ENCODE results near the gene EAF1.

The EAF1 gene

DNA sequence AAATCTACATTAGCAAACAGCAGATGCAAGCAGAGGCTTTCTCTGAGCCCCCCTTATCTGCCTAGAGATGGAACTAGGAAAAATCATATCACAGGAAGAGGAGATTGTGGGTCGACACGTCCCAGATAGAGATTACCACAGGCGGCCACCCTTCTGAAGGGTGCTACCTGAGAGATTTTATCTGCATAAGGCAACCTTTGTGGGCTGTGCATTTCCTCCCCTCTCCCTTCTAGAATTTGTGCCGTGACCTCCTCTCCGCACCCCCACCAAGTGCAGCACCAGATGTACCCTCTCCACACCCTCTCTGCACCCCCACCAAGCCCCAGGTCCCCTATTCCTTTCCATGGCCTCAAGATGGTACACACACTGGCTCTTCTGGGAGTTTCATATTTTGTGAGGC is 27.4 kb upstream of the EAF1 start:
- H3K27ac ChIP-seq = no peak overlapping the region
- TF ChIP-seq, protein P1, sequence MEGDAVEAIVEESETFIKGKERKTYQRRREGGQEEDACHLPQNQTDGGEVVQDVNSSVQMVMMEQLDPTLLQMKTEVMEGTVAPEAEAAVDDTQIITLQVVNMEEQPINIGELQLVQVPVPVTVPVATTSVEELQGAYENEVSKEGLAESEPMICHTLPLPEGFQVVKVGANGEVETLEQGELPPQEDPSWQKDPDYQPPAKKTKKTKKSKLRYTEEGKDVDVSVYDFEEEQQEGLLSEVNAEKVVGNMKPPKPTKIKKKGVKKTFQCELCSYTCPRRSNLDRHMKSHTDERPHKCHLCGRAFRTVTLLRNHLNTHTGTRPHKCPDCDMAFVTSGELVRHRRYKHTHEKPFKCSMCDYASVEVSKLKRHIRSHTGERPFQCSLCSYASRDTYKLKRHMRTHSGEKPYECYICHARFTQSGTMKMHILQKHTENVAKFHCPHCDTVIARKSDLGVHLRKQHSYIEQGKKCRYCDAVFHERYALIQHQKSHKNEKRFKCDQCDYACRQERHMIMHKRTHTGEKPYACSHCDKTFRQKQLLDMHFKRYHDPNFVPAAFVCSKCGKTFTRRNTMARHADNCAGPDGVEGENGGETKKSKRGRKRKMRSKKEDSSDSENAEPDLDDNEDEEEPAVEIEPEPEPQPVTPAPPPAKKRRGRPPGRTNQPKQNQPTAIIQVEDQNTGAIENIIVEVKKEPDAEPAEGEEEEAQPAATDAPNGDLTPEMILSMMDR (conservative IDR thresholded peaks at IDR 0.05) = no peak
- no peak for TF ChIP-seq ZFX (IDR thresholded peaks at IDR 0.05)

DNA sequence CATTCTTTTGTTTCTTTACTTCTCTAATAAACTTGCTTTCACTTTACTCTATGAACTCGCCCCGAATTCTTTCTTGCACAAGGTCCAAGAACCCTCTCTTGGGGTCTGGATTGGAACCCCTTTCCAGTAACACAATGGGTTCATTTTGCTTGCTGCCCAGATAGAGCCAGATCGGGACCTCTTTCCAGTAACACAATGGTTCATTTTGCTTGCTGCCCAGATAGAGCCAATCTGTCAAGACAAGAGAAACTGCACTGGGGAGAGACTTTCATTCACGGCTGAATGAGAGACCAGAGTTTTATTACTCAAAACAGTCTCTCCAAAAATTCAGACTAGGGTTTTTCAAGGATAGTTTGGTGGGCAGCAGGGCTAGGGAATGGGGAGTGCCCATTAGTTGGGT is 25.5 kb upstream of the EAF1 start:
- TF ChIP-seq, protein P1 (conservative IDR thresholded peaks at IDR 0.05) = no peak
- no peak for TF ChIP-seq ZFX (IDR thresholded peaks at IDR 0.05)
- no peak overlapping the region for H3K27ac ChIP-seq

DNA sequence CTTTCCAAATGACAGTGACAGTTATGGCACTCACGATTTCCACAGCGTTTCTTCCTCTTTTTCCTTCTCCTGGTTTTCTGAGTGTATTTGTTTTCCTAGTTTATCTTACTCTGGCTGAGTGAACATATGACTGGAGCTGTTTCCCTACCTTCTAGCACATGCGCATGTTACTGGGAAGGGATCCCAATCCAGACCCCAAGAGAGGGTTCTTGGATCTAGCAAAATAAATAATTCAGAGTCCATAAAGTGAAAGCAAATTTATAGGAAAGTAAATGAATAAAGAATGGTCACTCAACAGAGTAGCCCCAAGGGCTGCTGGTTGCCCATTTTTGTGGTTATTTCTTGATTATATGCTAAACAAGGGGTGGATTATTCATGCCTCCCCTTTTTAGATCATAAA is 23.9 kb upstream of the EAF1 start:
- TF ChIP-seq, protein P1 (conservative IDR thresholded peaks at IDR 0.05) = no peak
- TF ChIP-seq ZFX (IDR thresholded peaks at IDR 0.05) = no peak
- H3K27ac ChIP-seq = no peak overlapping the region

DNA sequence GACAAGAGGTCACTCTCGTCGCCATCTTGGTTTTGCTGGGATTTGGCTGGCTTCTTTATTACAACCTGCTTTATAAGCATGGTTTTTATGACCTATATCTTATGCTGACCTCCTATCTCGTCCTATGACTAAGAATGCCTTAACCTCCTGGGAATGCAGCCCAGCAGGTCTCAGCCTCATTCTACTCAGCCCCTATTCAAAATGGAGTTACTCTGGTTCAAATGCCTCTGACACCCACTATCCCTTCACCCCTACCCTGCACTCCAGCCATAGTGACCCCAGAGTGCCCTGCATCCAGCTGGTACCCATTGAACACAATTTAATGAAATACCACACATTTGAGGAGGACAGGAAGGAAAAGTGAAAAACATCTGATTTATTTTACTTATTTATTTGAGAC is 23.4 kb upstream of the EAF1 start:
- H3K27ac ChIP-seq = no peak overlapping the region
- no peak for TF ChIP-seq ZFX (IDR thresholded peaks at IDR 0.05)
- TF ChIP-seq, protein P1 (conservative IDR thresholded peaks at IDR 0.05) = no peak

DNA sequence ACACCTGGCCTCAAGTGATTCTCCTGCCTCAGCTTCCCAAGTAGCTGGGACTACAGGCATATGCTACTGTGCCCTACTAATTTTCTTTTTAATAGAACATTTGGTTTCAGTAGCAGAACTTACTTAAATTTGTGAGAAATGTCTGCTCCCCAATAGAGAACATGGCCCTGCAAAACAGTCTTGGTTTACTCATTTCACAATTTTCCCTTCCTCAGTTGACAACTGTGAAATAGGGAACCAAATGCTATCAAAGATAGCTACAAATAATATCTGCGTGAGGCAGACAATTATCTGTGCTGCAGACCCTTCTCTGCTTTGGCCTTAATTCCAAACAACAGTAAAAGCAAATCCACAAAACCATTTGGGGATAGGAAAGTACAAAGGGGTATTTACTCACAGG is 22.6 kb upstream of the EAF1 start:
- no peak overlapping the region for H3K27ac ChIP-seq
- TF ChIP-seq, protein P1 (conservative IDR thresholded peaks at IDR 0.05) = no peak
- no peak for TF ChIP-seq ZFX (IDR thresholded peaks at IDR 0.05)

DNA sequence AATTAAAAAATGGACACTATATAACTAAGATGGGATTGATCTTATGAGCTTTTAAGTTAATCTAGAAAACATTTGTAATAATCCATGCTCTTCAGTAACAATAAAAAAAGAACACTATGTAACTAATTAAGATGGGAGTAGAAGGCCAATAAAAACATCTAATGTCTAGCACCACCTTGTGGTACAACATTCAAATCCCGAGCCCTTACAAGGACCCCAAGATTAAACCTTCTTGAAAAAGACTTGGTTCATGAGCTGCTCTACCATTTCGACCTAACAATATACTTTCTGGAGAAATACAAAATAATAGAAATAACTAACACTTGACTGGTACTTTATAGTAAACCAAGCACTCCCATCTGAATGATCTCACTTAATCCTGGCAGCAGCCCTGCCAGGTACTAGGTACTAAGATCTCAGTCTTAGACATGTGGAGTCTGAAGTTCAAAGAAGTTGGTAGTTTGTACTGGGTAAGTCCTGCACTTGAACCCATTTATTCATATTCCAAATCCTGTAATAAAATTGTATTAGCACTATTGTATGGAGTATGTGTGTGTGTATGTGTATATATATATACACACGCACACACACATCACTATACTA is 21.8 kb upstream of the EAF1 start:
- no peak for TF ChIP-seq ZFX (IDR thresholded peaks at IDR 0.05)
- TF ChIP-seq, protein P1 (conservative IDR thresholded peaks at IDR 0.05) = peak; percentile 77
- H3K27ac ChIP-seq = no peak overlapping the region

DNA sequence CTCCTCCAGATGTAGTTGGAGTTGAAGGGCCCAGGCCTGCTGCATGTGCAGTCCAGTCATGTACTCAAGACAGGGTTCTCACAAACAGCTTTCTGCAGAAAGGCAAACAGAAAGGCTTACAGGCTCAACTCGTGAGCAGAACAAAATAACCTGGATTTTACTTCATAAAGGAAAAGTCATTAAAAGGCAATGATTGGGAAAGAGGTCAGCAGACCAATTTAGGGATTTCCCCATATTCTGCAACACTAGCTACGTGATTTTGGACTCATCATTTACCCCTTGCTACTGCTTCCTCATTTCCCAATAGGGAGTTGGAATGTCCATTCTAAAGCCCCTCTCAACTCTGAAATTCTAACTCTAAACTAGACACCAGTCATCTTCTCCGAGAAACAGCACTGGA is 18.2 kb upstream of the EAF1 start:
- TF ChIP-seq, protein P1 (conservative IDR thresholded peaks at IDR 0.05) = no peak
- TF ChIP-seq ZFX (IDR thresholded peaks at IDR 0.05) = no peak
- H3K27ac ChIP-seq = no peak overlapping the region

Measured in C4-2B (cell line).